PC-9 (cell line): Measurements from ENCODE around the gene TFF2.

Source experiments
- EZH2 ChIP-seq: fragments of 200-600 bp; sonication (generic); IDR thresholded peaks from 2 replicates; pipeline ENCODE4 v1.8.0; 2017; ENCODE audit warnings: antibody characterized with exemption, low read depth
- TF ChIP-seq, protein P1 (sequence below): fragments of 200-600 bp; sonication (generic); conservative IDR thresholded peaks from 2 replicates; pipeline ENCODE4 v1.6.1; 2017; ENCODE audit warnings: mixed run types, antibody characterized with exemption, mild to moderate bottlenecking, moderate library complexity

- TF ChIP-seq, protein P1, sequence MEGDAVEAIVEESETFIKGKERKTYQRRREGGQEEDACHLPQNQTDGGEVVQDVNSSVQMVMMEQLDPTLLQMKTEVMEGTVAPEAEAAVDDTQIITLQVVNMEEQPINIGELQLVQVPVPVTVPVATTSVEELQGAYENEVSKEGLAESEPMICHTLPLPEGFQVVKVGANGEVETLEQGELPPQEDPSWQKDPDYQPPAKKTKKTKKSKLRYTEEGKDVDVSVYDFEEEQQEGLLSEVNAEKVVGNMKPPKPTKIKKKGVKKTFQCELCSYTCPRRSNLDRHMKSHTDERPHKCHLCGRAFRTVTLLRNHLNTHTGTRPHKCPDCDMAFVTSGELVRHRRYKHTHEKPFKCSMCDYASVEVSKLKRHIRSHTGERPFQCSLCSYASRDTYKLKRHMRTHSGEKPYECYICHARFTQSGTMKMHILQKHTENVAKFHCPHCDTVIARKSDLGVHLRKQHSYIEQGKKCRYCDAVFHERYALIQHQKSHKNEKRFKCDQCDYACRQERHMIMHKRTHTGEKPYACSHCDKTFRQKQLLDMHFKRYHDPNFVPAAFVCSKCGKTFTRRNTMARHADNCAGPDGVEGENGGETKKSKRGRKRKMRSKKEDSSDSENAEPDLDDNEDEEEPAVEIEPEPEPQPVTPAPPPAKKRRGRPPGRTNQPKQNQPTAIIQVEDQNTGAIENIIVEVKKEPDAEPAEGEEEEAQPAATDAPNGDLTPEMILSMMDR = peak; percentile 74
- no peak for TF ChIP-seq EZH2
Observed at GRCh38 chr21:42309753-42310213, 41.0 kb downstream of the TFF2 start.
